NOMO-1 (cell line): ENCODE measurements around the gene DIPK1A.

Experiments
- DNase-seq, 2 experiments: peaks; one replicate each; lab custom pipeline; 2025; ENCODE audit not compliant: unreplicated experiment in 2 of 2; lab: John Stamatoyannopoulos, UW

DIPK1A gene

GRCh38 chr1:92956254-92957029 lies 4.8 kb downstream of the DIPK1A start:
- DNase-seq = no peak

- DNase-seq = peak; percentile 22 to 71
These were observed 7.8 kb downstream of the DIPK1A start for GRCh38 chr1:92953491-92953890.

GRCh38 chr1:92952714-92953113 lies 8.5 kb downstream of the DIPK1A start:
- no peak for DNase-seq

GRCh38 chr1:92951141-92951582 lies 10.1 kb downstream of the DIPK1A start:
- DNase-seq = peak; percentile 52 to 80

GRCh38 chr1:92949937-92950817 lies 11.1 kb downstream of the DIPK1A start:
- no peak for DNase-seq

GRCh38 chr1:92948071-92948470 lies 13.2 kb downstream of the DIPK1A start:
- DNase-seq = no peak

- DNase-seq = no peak
These were observed 15.5 kb downstream of the DIPK1A start for GRCh38 chr1:92945748-92946270.

GRCh38 chr1:92944901-92945747 lies 16.1 kb downstream of the DIPK1A start:
- DNase-seq = no peak

GRCh38 chr1:92943502-92943847 lies 17.8 kb downstream of the DIPK1A start:
- no peak for DNase-seq

- DNase-seq = no peak
These were observed 20.7 kb downstream of the DIPK1A start for GRCh38 chr1:92940541-92940940.

GRCh38 chr1:92937731-92938130 lies 23.5 kb downstream of the DIPK1A start:
- no peak for DNase-seq

GRCh38 chr1:92936865-92937264 lies 24.4 kb downstream of the DIPK1A start:
- DNase-seq = no peak

GRCh38 chr1:92934395-92935378 lies 26.6 kb downstream of the DIPK1A start:
- no peak for DNase-seq

- DNase-seq = no peak
These were observed 27.8 kb downstream of the DIPK1A start for GRCh38 chr1:92933459-92933858.

- DNase-seq = no peak
These were observed 29.6 kb downstream of the DIPK1A start for GRCh38 chr1:92931691-92932090.

- peak in 1 of 2 experiments; percentile 22 for DNase-seq
These were observed 31.8 kb downstream of the DIPK1A start for GRCh38 chr1:92929461-92929860.

GRCh38 chr1:92927870-92928269 lies 33.4 kb downstream of the DIPK1A start:
- peak in 1 of 2 experiments; percentile 45 for DNase-seq

GRCh38 chr1:92926873-92927272 lies 34.4 kb downstream of the DIPK1A start:
- DNase-seq = no peak

- DNase-seq = no peak
These were observed 36.8 kb downstream of the DIPK1A start for GRCh38 chr1:92924501-92924900.

- DNase-seq = no peak
These were observed 37.6 kb downstream of the DIPK1A start for GRCh38 chr1:92923664-92924063.
